ENCODE data around the gene NPTX1.

DNA sequence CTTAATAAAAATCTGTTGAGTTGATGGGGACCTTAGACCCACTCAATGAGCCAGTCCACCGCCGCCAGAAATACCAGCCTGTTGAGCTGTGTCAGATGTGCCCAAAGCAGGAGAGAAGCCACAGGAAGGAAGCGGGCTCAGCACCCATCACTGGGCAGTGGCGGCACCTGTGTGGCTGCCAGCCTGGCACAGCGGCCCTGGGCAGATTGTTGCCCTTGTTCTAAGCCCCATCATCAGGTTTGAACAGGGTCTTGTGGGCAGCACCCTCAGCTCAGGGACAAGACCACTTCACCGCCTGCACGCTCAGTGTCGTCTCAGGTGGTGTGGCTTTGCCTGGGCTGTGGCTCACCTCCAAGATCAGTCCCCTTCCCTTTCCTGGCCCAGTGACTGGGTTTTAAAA is 52.1 kb downstream of the NPTX1 start:
- TF ChIP-seq POLR2AphosphoS5 (IDR thresholded peaks at IDR 0.05; ENCODE audit: low read depth, low read length) (no peak), POLR2A (IDR thresholded peaks at IDR 0.05; ENCODE audit: low read depth, low read length) (no peak), PAX5 (IDR thresholded peaks at IDR 0.05; ENCODE audit: insufficient read depth, low read length, severe bottlenecking) (no peak), TAF1 (IDR thresholded peaks at IDR 0.05; ENCODE audit: low read depth, low read length) (no peak), POU2F2 (IDR thresholded peaks at IDR 0.05; ENCODE audit: low read depth, low read length) (no peak)

All from GM12891 (cell line).